Measurements from ENCODE around the gene CD44.

CD44 gene

GRCh38 chr11:35262056-35262455 lies 123.1 kb downstream of the CD44 start:
- DNase-seq (ENCODE audit: low read depth): no peak

DNA sequence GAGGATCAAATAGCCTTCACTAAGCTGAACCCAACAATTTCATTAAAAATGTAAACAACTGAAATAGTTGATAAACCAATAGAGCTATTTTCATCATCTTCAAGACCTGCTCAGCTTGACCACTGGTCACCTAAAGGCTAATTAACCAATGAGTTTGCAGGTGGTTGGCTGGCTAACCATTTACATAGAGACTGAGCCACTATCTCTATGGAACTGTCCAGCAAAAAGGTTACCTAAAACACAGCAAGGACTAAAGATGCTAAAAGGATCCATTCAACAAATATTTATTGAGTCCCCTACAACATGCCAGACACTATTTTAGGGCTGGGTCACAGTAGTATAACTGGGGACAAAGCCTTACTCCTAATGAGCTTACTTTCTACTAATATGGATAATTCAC lies 123.8 kb downstream of the CD44 start:
- DNase-seq (ENCODE audit: low read depth): no peak

DNA sequence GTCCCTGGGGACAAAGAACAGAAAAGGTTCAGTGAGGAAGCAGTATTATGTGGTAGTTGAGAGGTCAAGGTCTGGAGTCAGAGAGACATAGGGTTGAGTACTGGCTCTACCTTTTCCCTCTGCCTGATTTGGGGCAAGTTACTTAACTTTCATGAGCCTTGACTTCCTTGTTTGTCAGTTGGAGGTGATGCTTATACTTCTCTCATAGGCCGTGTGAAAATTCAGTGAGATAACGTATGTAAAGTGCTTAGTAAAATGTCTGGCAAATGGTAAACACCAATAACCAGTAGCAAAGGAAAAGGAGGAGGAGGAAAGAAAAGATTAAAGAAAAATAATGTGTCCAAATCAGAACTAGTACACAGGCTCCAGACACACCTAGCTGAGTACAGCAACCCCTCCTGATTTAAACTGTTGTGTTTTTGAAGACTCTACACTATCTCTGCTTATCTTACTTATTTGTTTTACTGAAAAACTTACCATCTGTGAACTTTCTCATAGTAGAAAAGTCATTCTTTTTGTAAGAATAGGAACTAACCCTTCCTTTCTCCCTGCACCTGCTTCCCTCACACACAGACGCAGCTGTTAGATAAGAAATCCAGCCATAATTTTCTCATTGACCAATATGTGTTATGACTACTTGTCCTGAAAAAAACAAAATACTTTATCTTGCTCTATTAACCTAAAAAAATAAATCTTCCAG lies 126.9 kb downstream of the CD44 start:
- DNase-seq (ENCODE audit: low read depth): no peak

DNA sequence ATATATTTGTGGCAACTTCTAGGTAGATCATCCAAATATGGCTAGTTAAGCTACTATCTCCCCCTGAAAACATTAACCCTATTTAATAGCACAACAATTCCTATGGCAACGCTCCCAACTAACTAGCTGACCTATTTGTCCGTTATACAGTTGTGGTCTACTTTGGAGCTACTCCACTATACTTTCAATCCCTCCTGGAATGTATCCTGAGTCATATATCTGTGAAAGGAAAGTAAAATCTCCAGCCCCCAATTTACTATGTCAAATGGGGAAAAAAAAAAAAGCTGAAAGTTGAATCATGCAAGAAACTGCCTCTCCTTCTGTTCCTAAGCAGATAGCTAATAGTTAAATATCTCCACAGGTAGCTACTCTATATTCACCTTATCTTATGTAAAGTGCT lies 128.5 kb downstream of the CD44 start:
- peak; percentile 53 for DNase-seq (ENCODE audit: low read depth)

DNA sequence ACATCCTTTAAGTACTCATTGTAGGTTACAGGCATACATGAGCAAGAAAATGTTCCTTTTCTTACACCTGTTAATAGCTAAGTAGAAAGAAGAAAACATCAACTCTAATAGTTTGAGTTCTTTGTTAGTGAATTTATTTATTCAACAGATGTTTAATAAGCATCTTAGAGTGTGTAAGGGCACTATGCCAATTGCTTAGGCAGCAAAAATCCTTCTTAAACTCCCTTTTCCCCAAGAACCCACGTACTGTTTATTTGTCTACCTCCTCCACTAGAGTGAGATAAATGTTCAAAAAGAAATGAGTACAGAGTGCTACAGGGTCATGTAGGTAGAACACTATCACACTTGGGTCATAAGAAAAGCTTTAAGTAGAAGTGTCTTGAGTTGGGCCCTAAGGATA lies 131.4 kb downstream of the CD44 start:
- DNase-seq (ENCODE audit: low read depth): no peak

DNA sequence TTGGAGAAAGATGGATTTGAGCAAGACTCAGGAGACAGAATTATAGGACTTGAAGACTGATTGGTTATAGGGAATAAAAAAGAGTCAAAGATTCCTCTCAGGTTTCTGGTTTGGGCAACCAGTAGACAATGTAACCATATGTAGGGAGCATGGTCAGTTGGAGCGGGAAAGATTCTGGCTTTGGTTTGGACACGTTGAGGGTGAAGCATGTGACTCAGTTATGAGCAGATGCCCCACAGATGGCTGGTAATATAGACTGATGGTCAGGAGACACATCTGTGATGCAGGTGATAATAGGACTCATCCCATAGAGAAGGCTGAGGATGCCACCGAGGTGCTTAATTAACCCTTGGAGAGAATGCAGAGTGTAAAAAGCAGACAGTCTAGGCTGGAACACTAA lies 132.1 kb downstream of the CD44 start:
- DNase-seq (ENCODE audit: low read depth): no peak

DNA sequence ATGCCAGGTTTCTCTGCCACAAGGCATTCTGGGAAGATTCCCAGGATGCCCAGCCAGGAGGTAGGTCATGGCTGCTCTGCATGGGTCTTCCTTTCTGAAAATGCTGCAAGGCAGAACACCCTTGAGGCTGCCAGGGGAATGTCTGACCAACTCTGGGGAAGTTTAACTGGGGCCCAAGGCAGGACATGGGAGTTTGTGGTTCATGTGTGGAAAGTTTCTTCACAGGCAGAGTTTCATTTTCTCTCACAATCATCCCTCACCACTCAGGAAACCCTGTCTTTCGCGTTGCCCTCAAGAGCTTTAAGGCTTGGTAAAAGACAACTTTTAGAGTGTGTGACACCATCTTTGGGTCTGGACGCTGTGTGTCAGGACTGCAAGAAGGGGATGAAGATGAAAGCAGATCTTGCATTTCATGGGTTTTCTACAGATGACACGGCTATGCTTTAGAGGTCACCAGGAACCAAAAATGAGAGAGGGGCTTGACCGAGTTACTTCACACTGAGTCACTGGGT lies 133.5 kb downstream of the CD44 start:
- DNase-seq (ENCODE audit: low read depth): no peak

GRCh38 chr11:35274909-35275785 lies 136.2 kb downstream of the CD44 start:
- DNase-seq (ENCODE audit: low read depth): no peak

GRCh38 chr11:35275786-35276170 lies 136.8 kb downstream of the CD44 start:
- no peak for DNase-seq (ENCODE audit: low read depth)

GRCh38 chr11:35276396-35277145 lies 137.6 kb downstream of the CD44 start:
- no peak for DNase-seq (ENCODE audit: low read depth)

DNA sequence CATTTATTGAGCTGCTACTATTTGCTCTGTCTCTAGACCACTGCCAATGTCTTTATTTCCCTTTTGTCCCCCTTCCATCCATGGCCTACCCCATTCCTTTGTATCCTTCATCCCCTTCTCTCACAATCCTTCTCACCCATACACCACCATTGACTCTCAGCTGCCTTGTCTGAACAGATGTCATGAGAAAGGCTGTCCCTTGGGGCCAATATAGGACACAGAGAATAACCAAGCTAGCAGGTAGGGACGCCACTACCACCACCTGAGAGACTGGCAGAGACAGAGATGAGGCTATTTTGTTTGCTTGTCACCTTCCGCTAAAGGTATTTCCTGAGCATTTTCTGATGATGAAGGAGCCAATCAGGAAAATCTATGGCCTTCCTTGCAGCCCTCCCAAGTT lies 138.9 kb downstream of the CD44 start:
- DNase-seq (ENCODE audit: low read depth): no peak

DNA sequence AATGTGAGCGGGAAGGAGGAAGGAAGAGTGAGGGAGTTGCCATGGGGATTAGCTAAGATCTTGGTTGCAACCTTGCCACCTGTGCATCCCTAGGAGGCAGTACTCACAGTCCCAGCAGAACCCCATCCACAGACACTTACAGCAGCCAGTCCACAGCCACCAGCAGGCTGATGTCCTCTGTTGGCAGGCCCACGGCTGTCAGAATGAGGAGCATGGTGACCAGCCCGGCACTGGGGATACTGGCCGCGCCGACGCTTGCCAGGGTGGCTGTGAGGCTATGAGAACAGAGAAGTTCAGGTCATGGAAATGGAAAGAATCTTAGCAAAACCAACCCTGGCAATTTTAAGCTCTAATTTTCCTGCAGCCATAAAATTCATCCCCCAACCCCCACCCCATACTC lies 141.8 kb downstream of the CD44 start:
- no peak for DNase-seq (ENCODE audit: low read depth)

- peak; percentile 60 for DNase-seq (ENCODE audit: low read depth)
These were observed 142.3 kb downstream of the CD44 start for GRCh38 chr11:35281169-35281688.
